K562 (cell line): ENCODE results near the gene RGL2. TPM values are rescaled to one million over a fixed set of nuclear protein-coding genes. Genes with fewer than 3 reads are reported as not detected.

Experiments used
- CAMTA2 ChIP-seq: fragments of 250-450 bp; sonication (Bioruptor Pico); conservative IDR thresholded peaks from 2 replicates; pipeline ENCODE4 v1.5.1; 2022
- CEBPG ChIP-seq, 3 experiments: fragments of 200-800 bp in 1 of 3; sonication (Bioruptor generic) in 1 of 3; sonication (generic) in 1 of 3; formaldehyde crosslinking in 1 of 3; IDR thresholded peaks in 2 of 3; conservative IDR thresholded peaks in 1 of 3; 2 replicates each; pipeline versions ENCODE4 v1.6.1 to v1.8.0; 2016 to 2022; ENCODE audit warnings: missing compliant biosample characterization in 2 of 3, missing genetic modification characterization in 2 of 3, mild to moderate bottlenecking in 1 of 3, missing genetic modification reagents in 1 of 3
- CHD2 ChIP-seq: IDR thresholded peaks from 2 replicates; pipeline ENCODE4 v1.6.1; 2011; ENCODE audit warnings: low read depth, low read length
- ELK3 ChIP-seq: fragments of 450-650 bp; formaldehyde crosslinking; IDR thresholded peaks from 2 replicates; pipeline ENCODE4 v1.4.0; 2020; ENCODE audit warnings: mild to moderate bottlenecking
- FOXJ3 ChIP-seq: sonication (generic); formaldehyde crosslinking; IDR thresholded peaks from 2 replicates; pipeline ENCODE4 v1.4.0; 2020; ENCODE audit warnings: mild to moderate bottlenecking, missing genetic modification reagents
- MAZ ChIP-seq, 2 experiments: fragments of 450-650 bp in 1 of 2; sonication (generic) in 1 of 2; formaldehyde crosslinking; IDR thresholded peaks in 1 of 2; conservative IDR thresholded peaks in 1 of 2; 2 replicates each; pipeline versions ENCODE4 v1.4.0 to v1.5.0; 2020; ENCODE audit warnings: mild to moderate bottlenecking in 1 of 2, missing genetic modification reagents in 1 of 2
- MEF2A ChIP-seq: IDR thresholded peaks from 2 replicates; pipeline ENCODE4 v1.6.1; 2011; ENCODE audit warnings: low read depth, mild to moderate bottlenecking, low read length, moderate library complexity; ENCODE audit not compliant: control insufficient read depth
- MTA1 ChIP-seq: fragments of 450-650 bp; IDR thresholded peaks from 2 replicates; pipeline ENCODE4 v1.6.1; 2017; ENCODE audit warnings: borderline replicate concordance
- RBM15 ChIP-seq: fragments of 200-400 bp; formaldehyde crosslinking; IDR thresholded peaks from 2 replicates; pipeline ENCODE4 v1.6.1; 2018; ENCODE audit warnings: mild to moderate bottlenecking, low read length, moderate library complexity; ENCODE audit not compliant: insufficient read depth
- SMARCA4 ChIP-seq: fragments of 450-650 bp; IDR thresholded peaks from 2 replicates; pipeline ENCODE4 v1.6.1; 2016
- SUPT5H ChIP-seq: fragments of 450-650 bp; IDR thresholded peaks from 2 replicates; pipeline ENCODE4 v1.6.1; 2016
- TBL1XR1 ChIP-seq, 2 experiments: IDR thresholded peaks; 2 replicates each; pipeline ENCODE4 v1.6.1; 2012; ENCODE audit warnings: improper control_type of control experiment in 2 of 2, low read length in 2 of 2, mild to moderate bottlenecking in 1 of 2
- TBP ChIP-seq: optimal IDR thresholded peaks from 2 replicates; pipeline ENCODE3; 2011; ENCODE audit warnings: low read depth, low read length, improper control_type of control experiment
- ZBTB26 ChIP-seq: fragments of 450-650 bp; formaldehyde crosslinking; IDR thresholded peaks from 2 replicates; pipeline ENCODE4 v1.4.0; 2022; ENCODE audit warnings: missing genetic modification characterization
- ZC3H11A ChIP-seq: IDR thresholded peaks from 2 replicates; pipeline ENCODE4 v1.6.1; 2012; ENCODE audit warnings: low read depth, low read length, improper control_type of control experiment
- ZKSCAN8 ChIP-seq: fragments of 200-800 bp; sonication (Bioruptor generic); IDR thresholded peaks from 2 replicates; pipeline ENCODE4 v1.6.1; 2016; ENCODE audit warnings: missing genetic modification characterization, missing compliant biosample characterization
- ZNF311 ChIP-seq: fragments of 250-450 bp; sonication (Bioruptor Pico); IDR thresholded peaks from 2 replicates; pipeline ENCODE4 v1.4.0; 2020; ENCODE audit warnings: mild to moderate bottlenecking, moderate library complexity
- ZNF507 ChIP-seq: conservative IDR thresholded peaks from 2 replicates; pipeline ENCODE4 v1.6.1; 2017; ENCODE audit warnings: missing genetic modification characterization, missing compliant biosample characterization
- ZNF512 ChIP-seq: IDR thresholded peaks from 2 replicates; pipeline ENCODE4 v1.6.1; 2016; ENCODE audit warnings: missing genetic modification characterization, missing compliant biosample characterization
- ZNF57 ChIP-seq: fragments of 450-650 bp; formaldehyde crosslinking; IDR thresholded peaks from 2 replicates; pipeline ENCODE4 v1.4.0; 2020; ENCODE audit warnings: mild to moderate bottlenecking, moderate library complexity
- polyA plus RNA-seq, 8 experiments: library from polyadenylated mRNA; depleted of rRNA in 4 of 8; stranded (reverse) in 5 of 8; unstranded in 3 of 8; fragments of >200 nt; fragmentation: Nextera tagmentation in 2 of 8; fragmentation: Illumina TruSeq in 1 of 8; extraction: Ambion mirVana in 2 of 8; extraction: Trizol in 1 of 8; gene quantifications; 2 replicates each; pipeline versions ENCODE4 v1.2.1 to v1.2.3, GENCODE V29; 2011 to 2014; ENCODE audit warnings: inconsistent platforms in 1 of 8, missing spikeins in 1 of 8
- total RNA-seq, 7 experiments: library from RNA; depleted of rRNA in 6 of 7; stranded (reverse); fragments of >200 nt in 6 of 7; fragmentation: Illumina TruSeq in 2 of 7; extraction: Trizol in 2 of 7; gene quantifications; 2 replicates each; pipeline versions ENCODE4 v1.2.1 to v1.2.3, GENCODE V29; 2011 to 2021; ENCODE audit warnings: low replicate concordance in 1 of 7
- TF ChIP-seq, protein P1 (sequence below): sonication (generic); IDR thresholded peaks from 2 replicates; pipeline ENCODE4 v1.6.1; 2016
- TF ChIP-seq, protein P2 (sequence below), 3 experiments: fragments of 200-800 bp in 1 of 3; sonication (Bioruptor generic) in 1 of 3; sonication (generic) in 1 of 3; formaldehyde crosslinking in 1 of 3; IDR thresholded peaks; 2 replicates each; pipeline versions ENCODE4 v1.6.1 to v1.8.0; 2016 to 2022; ENCODE audit warnings: mild to moderate bottlenecking in 2 of 3, missing compliant biosample characterization in 2 of 3, missing genetic modification characterization in 2 of 3, missing genetic modification reagents in 1 of 3

The RGL2 gene
- total and polyA plus RNA-seq, 9 of the 15 experiments (the other 6 are each of a cell fraction or from before 2014, with no cell fraction given): 1.8 to 57.1 (median 19.5) TPM

DNA sequence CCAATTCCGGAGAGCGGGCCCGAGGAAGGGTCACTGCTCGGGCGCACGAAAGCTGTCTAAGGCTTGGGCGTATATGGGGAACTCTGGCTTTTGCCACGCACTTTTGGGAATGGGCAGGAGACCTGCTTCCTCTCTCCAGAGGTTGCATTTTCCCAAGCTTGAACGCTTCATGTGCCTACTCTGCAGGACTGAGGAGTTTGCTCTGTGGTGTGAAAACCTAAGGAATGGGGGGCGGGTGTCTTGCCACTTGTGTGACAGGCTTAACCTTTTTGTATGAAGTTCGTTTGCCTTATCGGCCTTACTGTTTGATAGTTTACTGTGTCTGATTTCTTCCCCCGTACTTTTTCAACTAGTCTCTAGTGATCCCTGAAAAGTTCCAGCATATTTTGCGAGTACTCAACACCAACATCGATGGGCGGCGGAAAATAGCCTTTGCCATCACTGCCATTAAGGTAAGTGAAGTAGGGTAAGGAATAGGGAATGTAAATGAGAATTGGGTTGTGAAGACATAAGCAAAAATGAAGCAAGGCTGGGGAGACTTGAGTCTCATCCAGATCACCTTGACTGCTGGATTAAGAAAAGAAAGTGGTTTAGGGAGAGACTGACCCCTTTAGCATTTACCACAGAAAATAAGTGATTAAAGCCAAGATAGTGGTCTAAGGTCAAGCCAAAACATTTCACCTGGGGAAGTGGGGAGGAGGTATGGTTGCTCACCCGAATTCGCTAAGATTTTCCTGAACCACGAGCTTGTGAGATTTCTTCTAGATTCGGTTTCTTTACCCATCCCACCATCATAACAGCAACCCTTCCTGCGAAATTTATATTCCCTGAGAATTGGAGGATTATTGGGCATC, 26.2 kb downstream of the RGL2 start (continued):
- no peak for TF ChIP-seq TBP
- no peak for TF ChIP-seq CEBPG (CRISPR knock-in tag; IDR thresholded peaks at IDR 0.05)
- no peak for TF ChIP-seq CEBPG (tag; conservative IDR thresholded peaks at IDR 0.05 in 1 of 2, IDR thresholded peaks at IDR 0.05 in 1 of 2)
- TF ChIP-seq MTA1: no peak
- TF ChIP-seq CHD2: peak; percentile 4; the same call in 1 of the 2 replicates
- TF ChIP-seq ELK3: no peak
- no peak for TF ChIP-seq ZBTB26 (CRISPR knock-in tag)
- TF ChIP-seq SUPT5H: no peak; the same call in 1 of the 2 replicates
- TF ChIP-seq, protein P1, sequence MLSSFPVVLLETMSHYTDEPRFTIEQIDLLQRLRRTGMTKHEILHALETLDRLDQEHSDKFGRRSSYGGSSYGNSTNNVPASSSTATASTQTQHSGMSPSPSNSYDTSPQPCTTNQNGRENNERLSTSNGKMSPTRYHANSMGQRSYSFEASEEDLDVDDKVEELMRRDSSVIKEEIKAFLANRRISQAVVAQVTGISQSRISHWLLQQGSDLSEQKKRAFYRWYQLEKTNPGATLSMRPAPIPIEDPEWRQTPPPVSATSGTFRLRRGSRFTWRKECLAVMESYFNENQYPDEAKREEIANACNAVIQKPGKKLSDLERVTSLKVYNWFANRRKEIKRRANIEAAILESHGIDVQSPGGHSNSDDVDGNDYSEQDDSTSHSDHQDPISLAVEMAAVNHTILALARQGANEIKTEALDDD: peak; percentile 58; the same call in 1 of the 2 replicates
- TF ChIP-seq RBM15: no peak
- no peak for TF ChIP-seq CAMTA2
- TF ChIP-seq ZNF512: no peak
- TF ChIP-seq TBL1XR1 (IDR thresholded peaks at IDR 0.05; ENCODE audit: low read length in 2 of 2): no peak
- no peak for TF ChIP-seq SMARCA4
- TF ChIP-seq, protein P2, sequence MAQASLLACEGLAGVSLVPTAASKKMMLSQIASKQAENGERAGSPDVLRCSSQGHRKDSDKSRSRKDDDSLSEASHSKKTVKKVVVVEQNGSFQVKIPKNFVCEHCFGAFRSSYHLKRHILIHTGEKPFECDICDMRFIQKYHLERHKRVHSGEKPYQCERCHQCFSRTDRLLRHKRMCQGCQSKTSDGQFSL (CRISPR knock-in tag; IDR thresholded peaks at IDR 0.05): no peak
- TF ChIP-seq, protein P2 (tag; IDR thresholded peaks at IDR 0.05): no peak
- TF ChIP-seq MEF2A: 0 out of 2 replicates have a peak, but pooled peaks have one; percentile 14
- TF ChIP-seq ZC3H11A: no peak
- TF ChIP-seq ZNF311: no peak
- no peak for TF ChIP-seq MAZ (CRISPR knock-in tag; conservative IDR thresholded peaks at IDR 0.05 in 1 of 2, IDR thresholded peaks at IDR 0.05 in 1 of 2)
- TF ChIP-seq ZKSCAN8 (CRISPR knock-in tag): no peak
- TF ChIP-seq FOXJ3 (CRISPR knock-in tag): no peak
- no peak for TF ChIP-seq ZNF507 (tag)
- TF ChIP-seq ZNF57: 0 out of 2 replicates have a peak, but pooled peaks have one; percentile 0
